DOHH2 (cell line): ENCODE data around the gene PARM1.

Source experiments
- CTCF ChIP-seq: fragments of 200-600 bp; sonication (generic); IDR thresholded peaks from one replicate; pipeline ENCODE4 v1.5.1; 2014; ENCODE audit warnings: antibody characterized with exemption, mild to moderate bottlenecking, low read depth, low read length; ENCODE audit not compliant: poor library complexity, severe bottlenecking
- EZH2phosphoT487 ChIP-seq: fragments of 200-600 bp; sonication (generic); IDR thresholded peaks from 2 replicates; pipeline ENCODE4 v1.6.1; 2017; ENCODE audit warnings: borderline replicate concordance, mild to moderate bottlenecking, antibody characterized with exemption, low read length, moderate library complexity, mixed read lengths

GRCh38 chr4:74948236-74948635 lies 15.3 kb downstream of the PARM1 start:
- no peak for TF ChIP-seq CTCF
- no peak for TF ChIP-seq EZH2phosphoT487
